T-helper 9 cell (primary cell): Measurements from ENCODE around the gene TRAK1.

Experiments used
- DNase-seq: peaks from one replicate; pipeline ENCODE4 v3.0.0-alpha.2; 2020

Gene TRAK1

GRCh38 chr3:42128526-42128925, 37.4 kb downstream of the TRAK1 start:
- DNase-seq = no peak

GRCh38 chr3:42129014-42129953, 38.1 kb downstream of the TRAK1 start:
- no peak for DNase-seq

GRCh38 chr3:42130007-42130328, 38.8 kb downstream of the TRAK1 start:
- no peak for DNase-seq

GRCh38 chr3:42130329-42131070, 39.3 kb downstream of the TRAK1 start:
- no peak for DNase-seq

GRCh38 chr3:42133500-42134298, 42.5 kb downstream of the TRAK1 start:
- no peak for DNase-seq

GRCh38 chr3:42134867-42135464, 43.8 kb downstream of the TRAK1 start:
- no peak for DNase-seq

GRCh38 chr3:42139621-42140453, 48.7 kb downstream of the TRAK1 start:
- DNase-seq = no peak

GRCh38 chr3:42140665-42141203, 49.6 kb downstream of the TRAK1 start:
- no peak for DNase-seq

- DNase-seq = no peak
Observed at GRCh38 chr3:42143440-42143839, 52.3 kb downstream of the TRAK1 start.

GRCh38 chr3:42144209-42144608, 53.1 kb downstream of the TRAK1 start:
- no peak for DNase-seq

- no peak for DNase-seq
Observed at GRCh38 chr3:42148086-42148848, 57.1 kb downstream of the TRAK1 start.

GRCh38 chr3:42148982-42149432, 57.9 kb downstream of the TRAK1 start:
- no peak for DNase-seq

GRCh38 chr3:42149532-42149931, 58.4 kb downstream of the TRAK1 start:
- DNase-seq = no peak

- DNase-seq = no peak
Observed at GRCh38 chr3:42149975-42150374, 58.8 kb downstream of the TRAK1 start.

- no peak for DNase-seq
Observed at GRCh38 chr3:42151596-42152168, 60.5 kb downstream of the TRAK1 start.

- DNase-seq = no peak
Observed at GRCh38 chr3:42152193-42152592, 61.0 kb downstream of the TRAK1 start.

GRCh38 chr3:42153039-42153438, 61.9 kb downstream of the TRAK1 start:
- no peak for DNase-seq

- no peak for DNase-seq
Observed at GRCh38 chr3:42157540-42158538, 66.7 kb downstream of the TRAK1 start.

- DNase-seq = no peak
Observed at GRCh38 chr3:42159147-42159546, 68.0 kb downstream of the TRAK1 start.
